ENCODE measurements around the gene AUTS2.

The AUTS2 gene

GRCh38 chr7:70492625-70493024 is 894.4 kb downstream of the AUTS2 start:
- DNase-seq (ENCODE audit: low read depth in 3 of 3): no peak

GRCh38 chr7:70494225-70495032 is 896.2 kb downstream of the AUTS2 start:
- no peak for DNase-seq (ENCODE audit: low read depth in 3 of 3)

GRCh38 chr7:70495033-70495376 is 896.7 kb downstream of the AUTS2 start:
- DNase-seq (ENCODE audit: low read depth in 3 of 3): no peak

GRCh38 chr7:70497793-70498192 is 899.5 kb downstream of the AUTS2 start:
- DNase-seq (ENCODE audit: low read depth in 3 of 3): no peak

GRCh38 chr7:70498232-70498992 is 900.1 kb downstream of the AUTS2 start:
- DNase-seq (ENCODE audit: low read depth in 3 of 3): no peak

GRCh38 chr7:70500261-70500660 is 902.0 kb downstream of the AUTS2 start:
- DNase-seq (ENCODE audit: low read depth in 3 of 3): no peak

GRCh38 chr7:70502117-70502863 is 904.0 kb downstream of the AUTS2 start:
- DNase-seq (ENCODE audit: low read depth in 3 of 3): no peak

GRCh38 chr7:70504254-70504653 is 906.0 kb downstream of the AUTS2 start:
- no peak for DNase-seq (ENCODE audit: low read depth in 3 of 3)

- DNase-seq (ENCODE audit: low read depth in 3 of 3): no peak
Measured at GRCh38 chr7:70505468-70505867, 907.2 kb downstream of the AUTS2 start.

GRCh38 chr7:70505886-70506285 is 907.6 kb downstream of the AUTS2 start:
- no peak for DNase-seq (ENCODE audit: low read depth in 3 of 3)

- no peak for DNase-seq (ENCODE audit: low read depth in 3 of 3)
Measured at GRCh38 chr7:70506434-70506833, 908.2 kb downstream of the AUTS2 start.

GRCh38 chr7:70512144-70512543 is 913.9 kb downstream of the AUTS2 start:
- no peak for DNase-seq (ENCODE audit: low read depth in 3 of 3)

GRCh38 chr7:70512761-70513160 is 914.5 kb downstream of the AUTS2 start:
- DNase-seq (ENCODE audit: low read depth in 3 of 3): no peak

GRCh38 chr7:70520611-70521010 is 922.3 kb downstream of the AUTS2 start:
- no peak for DNase-seq (ENCODE audit: low read depth in 3 of 3)

GRCh38 chr7:70523249-70523988 is 925.1 kb downstream of the AUTS2 start:
- no peak for DNase-seq (ENCODE audit: low read depth in 3 of 3)

GRCh38 chr7:70523989-70524351 is 925.7 kb downstream of the AUTS2 start:
- no peak for DNase-seq (ENCODE audit: low read depth in 3 of 3)

- DNase-seq (ENCODE audit: low read depth in 3 of 3): no peak
Measured at GRCh38 chr7:70525991-70526390, 927.7 kb downstream of the AUTS2 start.

- DNase-seq (ENCODE audit: low read depth in 3 of 3): no peak
Measured at GRCh38 chr7:70527520-70528115, 929.3 kb downstream of the AUTS2 start.

- no peak for DNase-seq (ENCODE audit: low read depth in 3 of 3)
Measured at GRCh38 chr7:70529436-70529835, 931.2 kb downstream of the AUTS2 start.

GRCh38 chr7:70529914-70530585 is 931.8 kb downstream of the AUTS2 start:
- no peak for DNase-seq (ENCODE audit: low read depth in 3 of 3)

GRCh38 chr7:70533614-70534013 is 935.3 kb downstream of the AUTS2 start:
- no peak for DNase-seq (ENCODE audit: low read depth in 3 of 3)
